Colonic mucosa (tissue), 4 donors: Measurements from ENCODE around the gene OPRM1. TPM values are rescaled to one million over a fixed set of nuclear protein-coding genes. Genes with fewer than 3 reads are reported as not detected.

ENCODE experiments used
- DNase-seq: peaks from one replicate; pipeline ENCODE4 v3.0.0-alpha.2; 2020
- H3K27ac ChIP-seq: fragments of 200-600 bp; one replicate; pipeline ENCODE4 v1.8.0; 2021
- H3K27me3 ChIP-seq: fragments of 200-600 bp; one replicate; pipeline ENCODE4 v1.8.0; 2021
- H3K36me3 ChIP-seq: fragments of 200-600 bp; one replicate; pipeline ENCODE4 v1.8.0; 2021
- H3K4me1 ChIP-seq: fragments of 200-600 bp; one replicate; pipeline ENCODE4 v1.8.0; 2021; ENCODE audit warnings: mild to moderate bottlenecking
- H3K4me3 ChIP-seq: fragments of 200-600 bp; one replicate; pipeline ENCODE4 v1.8.0; 2021
- H3K9ac ChIP-seq, 2 donors: one replicate each; pipeline ENCODE4 v1.7.0; 2013; ENCODE audit warnings: control low read depth in 2 of 2, low read depth in 2 of 2, low read length in 2 of 2
- H3K9me3 ChIP-seq: fragments of 200-600 bp; one replicate; pipeline ENCODE4 v1.8.0; 2021
- intact Hi-C: fragments of 100-400 bp; cut with DNase I; formaldehyde crosslinking; loops from one replicate; pipeline ENCODE4 v1.14.1; 2022
- total RNA-seq, 2 donors: library from RNA; stranded (reverse); fragmentation: NEBNext Ultra II Directional in 1 of 2; extraction: Animal tissue kit (Norgen Biotek cat#: 25700) in 1 of 2; gene quantifications; one replicate each; pipeline ENCODE4 v1.2.1, GENCODE V29; 2021
- TF ChIP-seq, protein P1 (sequence below): fragments of 200-600 bp; IDR thresholded peaks from one replicate; pipeline ENCODE4 v1.8.0; 2022; ENCODE audit warnings: antibody characterized with exemption, mild to moderate bottlenecking
- donor health status: healthy.
- donor health status: DM: no; HTN: no; CAD: no.
- donor health status: DM: no; HTN: no; CAD: no.

The OPRM1 gene
- total RNA-seq, 2 donors from 2014 or later: not detected

DNA sequence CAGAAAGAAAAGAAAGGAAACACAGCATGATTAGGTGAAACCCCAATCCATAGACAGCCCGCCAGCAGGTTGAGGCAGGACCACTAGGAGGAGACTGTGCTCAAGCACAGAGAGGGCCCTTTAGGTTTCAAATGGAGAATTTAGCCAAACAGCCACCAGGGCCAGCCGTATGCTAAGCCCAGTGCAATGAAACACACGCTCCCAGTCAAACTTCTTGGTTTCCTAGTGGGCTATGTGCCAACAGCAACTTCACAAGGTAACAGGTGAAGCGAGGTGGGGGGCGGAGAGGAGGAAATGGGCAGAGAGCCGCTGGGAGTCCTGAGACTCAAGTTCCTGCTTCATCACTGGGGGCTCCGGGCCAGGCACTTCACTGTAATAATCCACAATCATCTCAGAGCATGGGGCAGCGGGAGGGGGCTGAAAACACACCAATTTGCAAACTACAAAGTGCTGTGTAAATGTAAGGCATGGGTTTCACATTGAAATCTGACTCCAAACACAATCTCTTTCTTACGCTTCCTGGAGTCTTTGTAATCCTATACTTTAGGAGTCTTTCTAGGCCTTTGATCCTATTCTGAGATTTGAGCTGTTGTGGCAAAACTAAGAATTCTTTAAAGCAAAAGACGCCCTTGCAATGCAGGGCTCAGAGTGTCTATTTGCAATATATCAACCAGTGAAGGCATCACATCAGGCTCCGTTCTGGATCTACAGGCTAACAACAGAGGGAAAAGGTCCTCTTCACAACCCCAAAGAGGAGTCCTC, 117.3 kb downstream of the OPRM1 start:
- H3K9ac ChIP-seq: no peak overlapping the region
- peaks cover 4% of the 10 kb centered on the region for H3K4me1 ChIP-seq
- H3K9me3 ChIP-seq: no peaks in the 10 kb centered on the region
- no peaks in the 10 kb centered on the region for H3K27me3 ChIP-seq
- H3K4me3 ChIP-seq: no peak overlapping the region
- intact Hi-C loops: loop anchor here (10.0 kb wide), 1 partner anchor 208 kb away; no protein-coding TSS in a partner anchor
- H3K36me3 ChIP-seq: no peaks in the 10 kb centered on the region
- H3K27ac ChIP-seq: no peak overlapping the region
- DNase-seq: peak; percentile 32
- TF ChIP-seq, protein P1, sequence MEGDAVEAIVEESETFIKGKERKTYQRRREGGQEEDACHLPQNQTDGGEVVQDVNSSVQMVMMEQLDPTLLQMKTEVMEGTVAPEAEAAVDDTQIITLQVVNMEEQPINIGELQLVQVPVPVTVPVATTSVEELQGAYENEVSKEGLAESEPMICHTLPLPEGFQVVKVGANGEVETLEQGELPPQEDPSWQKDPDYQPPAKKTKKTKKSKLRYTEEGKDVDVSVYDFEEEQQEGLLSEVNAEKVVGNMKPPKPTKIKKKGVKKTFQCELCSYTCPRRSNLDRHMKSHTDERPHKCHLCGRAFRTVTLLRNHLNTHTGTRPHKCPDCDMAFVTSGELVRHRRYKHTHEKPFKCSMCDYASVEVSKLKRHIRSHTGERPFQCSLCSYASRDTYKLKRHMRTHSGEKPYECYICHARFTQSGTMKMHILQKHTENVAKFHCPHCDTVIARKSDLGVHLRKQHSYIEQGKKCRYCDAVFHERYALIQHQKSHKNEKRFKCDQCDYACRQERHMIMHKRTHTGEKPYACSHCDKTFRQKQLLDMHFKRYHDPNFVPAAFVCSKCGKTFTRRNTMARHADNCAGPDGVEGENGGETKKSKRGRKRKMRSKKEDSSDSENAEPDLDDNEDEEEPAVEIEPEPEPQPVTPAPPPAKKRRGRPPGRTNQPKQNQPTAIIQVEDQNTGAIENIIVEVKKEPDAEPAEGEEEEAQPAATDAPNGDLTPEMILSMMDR: peak; percentile 30

- DNase-seq: no peak
- TF ChIP-seq, protein P1: no peak
- Histone ChIP-seq H3K27me3 (no peaks in the 10 kb centered on the region), H3K27ac (peak overlapping the region; percentile 22), H3K9me3 (no peaks in the 10 kb centered on the region), H3K4me1 (peaks cover 4% of the 10 kb centered on the region), H3K9ac (no peak overlapping the region), H3K36me3 (no peaks in the 10 kb centered on the region), H3K4me3 (no peak overlapping the region)
- intact Hi-C loops: loop anchor here (10.0 kb wide), 1 partner anchor 208 kb away; no protein-coding TSS in a partner anchor
Measured at GRCh38 chr6:154157082-154157481, 118.0 kb downstream of the OPRM1 start.

DNA sequence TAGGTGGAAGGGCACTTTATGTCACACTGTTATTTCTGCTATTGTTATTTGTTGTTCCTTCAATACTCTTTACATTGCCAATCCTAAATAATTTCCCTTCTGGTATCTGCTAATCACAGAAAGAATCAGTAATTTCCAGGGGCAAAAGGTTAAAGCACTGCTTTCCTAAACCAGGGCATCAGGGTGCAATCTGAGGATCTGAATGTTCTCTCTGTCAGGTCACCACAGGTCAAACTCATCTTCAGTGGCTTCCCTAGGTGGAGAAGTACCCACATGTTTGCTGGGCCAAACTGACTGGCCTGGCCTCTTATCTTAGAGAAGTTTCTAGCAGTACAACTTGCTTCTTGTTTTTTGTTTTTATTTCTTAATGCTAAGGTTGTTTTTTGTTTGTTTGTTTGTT, 118.7 kb downstream of the OPRM1 start:
- no peak for DNase-seq
- Histone ChIP-seq H3K27ac (peak overlapping the region; percentile 22), H3K9me3 (no peaks in the 10 kb centered on the region), H3K4me1 (peaks cover 4% of the 10 kb centered on the region), H3K36me3 (no peaks in the 10 kb centered on the region), H3K9ac (peak overlapping the region in 1 of 2 donors; percentile 14), H3K4me3 (no peak overlapping the region), H3K27me3 (no peaks in the 10 kb centered on the region)
- TF ChIP-seq, protein P1: no peak
- intact Hi-C loops: loop anchor here (10.0 kb wide), 1 partner anchor 207 kb away; no protein-coding TSS in a partner anchor

- no peak overlapping the region for H3K4me3 ChIP-seq
- H3K27me3 ChIP-seq: no peaks in the 10 kb centered on the region
- H3K36me3 ChIP-seq: no peaks in the 10 kb centered on the region
- no peak overlapping the region for H3K9ac ChIP-seq
- no peaks in the 10 kb centered on the region for H3K9me3 ChIP-seq
- no peak for DNase-seq
- H3K4me1 ChIP-seq: peaks cover 4% of the 10 kb centered on the region
- H3K27ac ChIP-seq: no peak overlapping the region
- TF ChIP-seq, protein P1: no peak
- intact Hi-C loops: loop anchor here (10.0 kb wide), 1 partner anchor 206 kb away; no protein-coding TSS in a partner anchor
Measured at GRCh38 chr6:154159126-154159525, 120.1 kb downstream of the OPRM1 start.

GRCh38 chr6:154161689-154162088, 122.6 kb downstream of the OPRM1 start:
- no peaks in the 10 kb centered on the region for H3K9me3 ChIP-seq
- no peak overlapping the region for H3K4me3 ChIP-seq
- intact Hi-C loops: no loop called here

More at GRCh38 chr6:154161689-154162088, 122.6 kb downstream of the OPRM1 start:
- no peaks in the 10 kb centered on the region for H3K36me3 ChIP-seq
- no peaks in the 10 kb centered on the region for H3K27me3 ChIP-seq
- DNase-seq: no peak
- H3K27ac ChIP-seq: no peak overlapping the region
- no peak overlapping the region for H3K9ac ChIP-seq
- TF ChIP-seq, protein P1: no peak
- H3K4me1 ChIP-seq: peaks cover 4% of the 10 kb centered on the region
